Heart right ventricle (tissue), 16 donors: Measurements from ENCODE around the gene ARMC2. TPM values are rescaled to one million over a fixed set of nuclear protein-coding genes. Genes with fewer than 3 reads are reported as not detected.
A peak's percentile ranks its signal among the peaks of the same experiment; 100 is the strongest.

ENCODE experiments used
- ATAC-seq, 8 donors: fragments of 200-7000 bp; cut with Tn5 transposase; one replicate each; pipeline ENCODE4 v1.9.1; 2020; ENCODE audit warnings: mild to moderate bottlenecking in 8 of 8, moderate library complexity in 8 of 8, moderate number of reproducible peaks in 1 of 8
- DNase-seq, 2 donors: peaks; one replicate each; pipeline ENCODE4 v3.0.0-alpha.2; 2020
- H3K27ac ChIP-seq, 10 donors: fragments of 200-600 bp; sonication (generic) in 2 of 10; one replicate each; pipeline versions ENCODE4 v1.5.0 to v1.8.0; 2020 to 2022; ENCODE audit warnings: mild to moderate bottlenecking in 3 of 10
- H3K27me3 ChIP-seq, 7 donors: fragments of 200-600 bp; one replicate each; pipeline ENCODE4 v1.8.0; 2021 to 2022; ENCODE audit warnings: mild to moderate bottlenecking in 2 of 7
- H3K36me3 ChIP-seq, 9 donors: fragments of 200-600 bp; sonication (generic) in 1 of 9; one replicate each; pipeline versions ENCODE4 v1.5.0 to v1.8.0; 2020 to 2022; ENCODE audit warnings: mild to moderate bottlenecking in 2 of 9
- H3K4me1 ChIP-seq, 9 donors: fragments of 200-600 bp; sonication (generic) in 1 of 9; one replicate each; pipeline versions ENCODE4 v1.5.0 to v1.8.0; 2020 to 2022; ENCODE audit warnings: mild to moderate bottlenecking in 4 of 9
- H3K4me3 ChIP-seq, 10 donors: fragments of 200-600 bp; sonication (generic) in 2 of 10; one replicate each; pipeline versions ENCODE4 v1.5.0 to v1.8.0; 2020 to 2022; ENCODE audit warnings: mild to moderate bottlenecking in 7 of 10, moderate library complexity in 2 of 10
- H3K9me3 ChIP-seq, 11 donors: fragments of 200-600 bp in 10 of 11; sonication (generic) in 2 of 11; one replicate each; pipeline versions ENCODE4 v1.5.0 to v1.8.0; 2013 to 2022; ENCODE audit warnings: mild to moderate bottlenecking in 2 of 11, control low read depth in 1 of 11, moderate library complexity in 1 of 11
- WGBS, 2 donors: extraction: QIAGEN DNeasy Blood & Tissue Kit; methylation state at CpG; one replicate each; pipeline ENCODE4 v1.1.7; 2013; ENCODE audit warnings: inconsistent platforms in 1 of 2; 5-methylcytosine and 5-hydroxymethylcytosine counted together
- intact Hi-C, 10 donors: fragments of 100-400 bp; cut with DNase I; formaldehyde crosslinking; loops; one replicate each; pipeline versions ENCODE4 v1.11.1 to v1.14.2; 2022
- polyA plus RNA-seq, 2 donors: library from polyadenylated mRNA; stranded (reverse); fragments of 200-250 nt; gene quantifications; one replicate each; pipeline ENCODE4 v1.2.3, GENCODE V29; 2013
- total RNA-seq, 10 donors: library from RNA; stranded (reverse); fragmentation: NEBNext Ultra II Directional in 3 of 10; extraction: Animal tissue kit (Norgen Biotek cat#: 25700) in 3 of 10; gene quantifications; one replicate each; pipeline versions ENCODE4 v1.2.1 to v1.2.4, GENCODE V29; 2021 to 2023
- TF ChIP-seq, protein P1 (sequence below), 9 donors: fragments of 200-600 bp; sonication (generic) in 2 of 9; IDR thresholded peaks; one replicate each; pipeline versions ENCODE4 v1.5.0 to v1.8.0; 2021 to 2022; ENCODE audit warnings: antibody characterized with exemption in 9 of 9, mild to moderate bottlenecking in 5 of 9, moderate library complexity in 1 of 9
- donor health status: Arrhythmogenic right ventricular cardiomyopathy.
- donor health status: ischemic (EF 13 %, LVEDD 7.1; RV severe dilation, severe dysfunction).
- donor health status: healthy with polysubstance abuse.
- donor health status: DM: no; HTN: yes; CAD: no.
- donor health status: DM: no; HTN: no; CAD: no.
- donor health status: ischemic (EF 25% LVEDD 6.9; RV normal size, moderate dysfunction).
- donor health status: ischemic (EF 25% LVEDD 5.7; RV mildly dilated, moderate dysfunction).
- donor health status: healthy.
- donor health status: DM: yes; HTN: yes; CAD: no.
- donor health status: Ischemic cardiomyopathy.
- donor health status: ischemic (EF 35%, LVEDD 5.7; RV mildly dilated, moderate dysfunction).
- donor health status: nonischemic (EF 11% LVEDD 7.7; RV severe dilation, severe dysfunction).
- donor health status: DM: yes; HTN: yes; CAD: no.
- donor health status: PGD.
- donor health status: ischemic (EF 29% LVEDD 5.4; RV normal size, mild dysfunction).
- donor health status: nonischemic (EF 23%, LVEDD 6.1; RV moderate dilation, normal function).

Gene ARMC2
- total and polyA plus RNA-seq, 12 donors = 2.5 to 16.4 (median 12.3) TPM

DNA sequence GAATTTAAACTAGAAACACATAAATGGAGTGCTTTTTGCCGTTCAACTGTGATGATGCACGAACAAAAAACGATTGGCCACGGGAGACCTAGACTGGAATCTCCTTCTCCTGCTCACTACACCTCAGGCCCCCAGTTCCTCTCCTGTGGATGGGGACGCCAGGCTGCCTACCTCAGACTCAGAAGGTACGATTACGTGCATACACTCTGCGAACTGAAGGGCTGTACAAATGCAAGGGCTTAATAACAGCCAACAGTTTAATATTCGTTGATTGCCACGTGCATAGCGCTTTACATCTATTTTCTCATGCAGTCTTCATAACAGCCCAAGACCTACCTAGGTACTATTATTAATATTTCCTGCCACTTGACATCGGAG is 495 bp upstream of the ARMC2 start:
- intact Hi-C loops = loop anchor here in 4 of 10 donors (2.0 to 10.0 kb wide), 4 partner anchors 50 to 227 kb away; no protein-coding TSS in a partner anchor
- DNase-seq = no peak
- no peaks in the 10 kb centered on the region for H3K9me3 ChIP-seq

DNA sequence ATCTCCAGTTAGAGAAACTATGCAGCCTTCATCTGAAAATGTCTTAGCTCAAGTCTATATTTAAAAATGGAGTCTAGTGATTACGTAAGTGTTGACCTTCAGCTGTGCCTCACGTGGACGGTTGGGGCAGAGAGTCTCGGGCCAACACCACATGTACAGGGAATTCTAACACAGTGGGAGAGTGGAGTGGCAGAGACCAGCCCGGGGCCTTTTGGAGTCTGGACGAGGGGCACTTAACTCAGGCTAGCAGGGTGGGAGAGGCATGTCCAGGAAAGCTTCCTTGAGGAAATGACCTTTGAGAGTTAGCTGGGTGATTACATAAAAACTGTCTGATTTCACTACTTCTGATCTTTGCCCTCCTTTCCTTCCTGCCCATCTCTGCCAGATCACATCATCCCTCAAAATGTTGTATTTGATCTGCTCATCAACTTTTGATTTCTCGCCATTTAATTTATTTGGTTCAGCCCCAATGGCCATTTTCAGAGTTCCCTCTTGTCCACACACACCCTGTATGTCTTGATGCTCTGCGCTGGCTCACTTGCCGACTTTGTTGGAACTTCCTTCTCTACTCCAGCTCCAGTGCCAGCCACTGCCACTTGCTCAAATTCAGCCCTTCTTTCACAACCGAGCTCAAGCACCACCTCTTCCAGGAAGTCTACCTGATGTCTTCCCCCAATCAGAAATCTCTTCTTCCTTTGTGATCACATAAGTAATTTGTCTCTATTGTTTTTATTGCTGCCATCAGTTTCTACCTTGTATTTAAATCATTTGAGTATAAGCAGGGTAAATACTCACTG is 2.6 kb downstream of the ARMC2 start:
- WGBS, 2 donors = 45 to 56% methylated on average over 10 of the region's 10 CpGs
- intact Hi-C loops = loop anchor here in 2 of 10 donors (5.0 kb wide), 2 partner anchors 41 to 221 kb away; no protein-coding TSS in a partner anchor
- H3K4me1 ChIP-seq = peaks cover 0 to 57% (median 31%) of the 10 kb centered on the region in 9 donors

More for the DNA sequence above, 495 bp upstream of the ARMC2 start:
- no peaks in the 10 kb centered on the region for H3K27me3 ChIP-seq
- WGBS, 2 donors = 48% methylated on average over 12 of the region's 12 CpGs
- TF ChIP-seq, protein P1, sequence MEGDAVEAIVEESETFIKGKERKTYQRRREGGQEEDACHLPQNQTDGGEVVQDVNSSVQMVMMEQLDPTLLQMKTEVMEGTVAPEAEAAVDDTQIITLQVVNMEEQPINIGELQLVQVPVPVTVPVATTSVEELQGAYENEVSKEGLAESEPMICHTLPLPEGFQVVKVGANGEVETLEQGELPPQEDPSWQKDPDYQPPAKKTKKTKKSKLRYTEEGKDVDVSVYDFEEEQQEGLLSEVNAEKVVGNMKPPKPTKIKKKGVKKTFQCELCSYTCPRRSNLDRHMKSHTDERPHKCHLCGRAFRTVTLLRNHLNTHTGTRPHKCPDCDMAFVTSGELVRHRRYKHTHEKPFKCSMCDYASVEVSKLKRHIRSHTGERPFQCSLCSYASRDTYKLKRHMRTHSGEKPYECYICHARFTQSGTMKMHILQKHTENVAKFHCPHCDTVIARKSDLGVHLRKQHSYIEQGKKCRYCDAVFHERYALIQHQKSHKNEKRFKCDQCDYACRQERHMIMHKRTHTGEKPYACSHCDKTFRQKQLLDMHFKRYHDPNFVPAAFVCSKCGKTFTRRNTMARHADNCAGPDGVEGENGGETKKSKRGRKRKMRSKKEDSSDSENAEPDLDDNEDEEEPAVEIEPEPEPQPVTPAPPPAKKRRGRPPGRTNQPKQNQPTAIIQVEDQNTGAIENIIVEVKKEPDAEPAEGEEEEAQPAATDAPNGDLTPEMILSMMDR (IDR thresholded peaks at IDR 0.05) = no peak
- H3K4me1 ChIP-seq = peaks cover 0 to 50% (median 31%) of the 10 kb centered on the region in 9 donors
- peak in 3 of 8 donors; percentile 0 to 4 (median 0) for ATAC-seq
- peak overlapping the region in 9 of 10 donors; percentile 56 to 88 (median 76) for H3K4me3 ChIP-seq
- peak overlapping the region; percentile 63 to 95 (median 85) for H3K27ac ChIP-seq
- no peaks in the 10 kb centered on the region for H3K36me3 ChIP-seq

DNA sequence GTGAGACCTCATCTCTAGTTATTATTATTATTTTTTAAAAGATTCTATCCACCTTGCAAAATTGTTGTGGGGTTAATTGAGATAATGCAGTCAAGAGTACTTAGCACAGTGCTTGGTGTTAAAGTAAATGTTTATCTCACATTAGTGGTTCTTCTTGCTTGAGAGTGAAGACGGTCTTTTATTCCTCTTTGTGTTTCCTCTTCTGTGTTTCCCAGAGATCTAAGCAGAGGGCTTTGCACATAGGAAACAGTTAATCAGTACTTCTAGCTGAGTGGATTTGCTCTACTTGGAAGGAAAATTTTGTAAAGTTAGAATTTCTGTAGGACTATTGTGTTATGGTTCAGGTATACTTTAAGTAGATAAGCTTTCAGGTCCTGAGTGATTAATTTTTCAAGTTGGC is 3.5 kb downstream of the ARMC2 start:
- WGBS, 2 donors = 72 to 75% methylated on average over 1 of the region's 1 CpG
- ATAC-seq = no peak
- no peak overlapping the region for H3K4me3 ChIP-seq
- H3K36me3 ChIP-seq = peaks cover 0 to 31% (median 15%) of the 10 kb centered on the region in 9 donors
- peaks cover 0 to 4% (median under 1%) of the 10 kb centered on the region in 11 donors for H3K9me3 ChIP-seq
- TF ChIP-seq, protein P1 (IDR thresholded peaks at IDR 0.05) = no peak
- intact Hi-C loops = loop anchor here in 2 of 10 donors (5.0 kb wide), 2 partner anchors 41 to 221 kb away; no protein-coding TSS in a partner anchor
- no peaks in the 10 kb centered on the region for H3K27me3 ChIP-seq
- H3K4me1 ChIP-seq = peaks cover 0 to 57% (median 31%) of the 10 kb centered on the region in 9 donors
- DNase-seq = no peak
- peak overlapping the region in 7 of 10 donors; percentile 80 to 95 (median 85) for H3K27ac ChIP-seq

More for the DNA sequence above, 2.6 kb downstream of the ARMC2 start:
- H3K4me3 ChIP-seq = no peak overlapping the region
- TF ChIP-seq, protein P1 (IDR thresholded peaks at IDR 0.05) = no peak
- H3K9me3 ChIP-seq = no peaks in the 10 kb centered on the region
- ATAC-seq (peak in 7 of 8 donors; percentile 29 to 65 (median 50)), DNase-seq (peak; percentile 59 to 70)
- no peaks in the 10 kb centered on the region for H3K27me3 ChIP-seq
- peak overlapping the region; percentile 69 to 95 (median 85) for H3K27ac ChIP-seq
- peaks cover 0 to 22% (median 8%) of the 10 kb centered on the region in 9 donors for H3K36me3 ChIP-seq

DNA sequence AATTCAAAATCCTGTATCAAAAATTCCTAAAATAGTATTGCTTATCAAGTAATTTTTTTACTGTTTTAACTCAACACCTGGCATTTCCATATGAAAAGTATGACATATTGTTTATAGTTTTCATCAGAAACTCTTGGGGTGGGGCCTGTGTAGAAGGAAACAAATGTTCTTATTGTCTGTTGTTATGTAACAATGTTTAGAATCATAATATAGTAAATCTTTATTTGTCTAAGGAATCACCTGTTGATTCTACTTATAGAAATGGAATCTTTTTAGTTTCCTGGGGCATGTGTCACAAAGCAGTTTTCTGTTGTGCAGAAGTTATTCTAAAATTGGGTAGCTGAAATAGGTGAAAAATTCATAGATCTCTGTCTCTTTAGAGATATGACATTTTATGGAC is 4.9 kb downstream of the ARMC2 start:
- peaks cover 0 to 15% (median 9%) of the 10 kb centered on the region in 11 donors for H3K9me3 ChIP-seq
- DNase-seq (no peak), ATAC-seq (no peak)
- H3K36me3 ChIP-seq = peaks cover 0 to 44% (median 26%) of the 10 kb centered on the region in 9 donors
- no peaks in the 10 kb centered on the region for H3K27me3 ChIP-seq
- TF ChIP-seq, protein P1 (IDR thresholded peaks at IDR 0.05) = no peak
- H3K4me1 ChIP-seq = peaks cover 0 to 50% (median 27%) of the 10 kb centered on the region in 9 donors
- intact Hi-C loops = loop anchor here in 2 of 10 donors (5.0 kb wide), 2 partner anchors 39 to 219 kb away; no protein-coding TSS in a partner anchor
- no peak overlapping the region for H3K4me3 ChIP-seq
- peak overlapping the region in 4 of 10 donors; percentile 5 to 89 (median 52) for H3K27ac ChIP-seq
